Hematopoietic multipotent progenitor cell (in vitro differentiated cells): ENCODE data around the gene NEBL. TPM values are rescaled to one million over a fixed set of nuclear protein-coding genes. Genes with fewer than 3 reads are reported as not detected.
"Not testable (repeated sequence)": the region's sequence is repeated elsewhere in the genome, so short reads cannot be mapped to it uniquely, and the experiment has no call there.

Experiments
- DNase-seq, 3 donors: peaks; one replicate each; pipeline ENCODE4 v3.0.0-alpha.2; 2011 to 2015; ENCODE audit warnings: low read depth in 2 of 3, low spot score in 2 of 3
- total RNA-seq: library from RNA; depleted of rRNA; stranded (reverse); fragments of >200 nt; gene quantifications from one replicate; pipeline ENCODE4 v1.2.3, GENCODE V29; 2012

NEBL gene, protein sequence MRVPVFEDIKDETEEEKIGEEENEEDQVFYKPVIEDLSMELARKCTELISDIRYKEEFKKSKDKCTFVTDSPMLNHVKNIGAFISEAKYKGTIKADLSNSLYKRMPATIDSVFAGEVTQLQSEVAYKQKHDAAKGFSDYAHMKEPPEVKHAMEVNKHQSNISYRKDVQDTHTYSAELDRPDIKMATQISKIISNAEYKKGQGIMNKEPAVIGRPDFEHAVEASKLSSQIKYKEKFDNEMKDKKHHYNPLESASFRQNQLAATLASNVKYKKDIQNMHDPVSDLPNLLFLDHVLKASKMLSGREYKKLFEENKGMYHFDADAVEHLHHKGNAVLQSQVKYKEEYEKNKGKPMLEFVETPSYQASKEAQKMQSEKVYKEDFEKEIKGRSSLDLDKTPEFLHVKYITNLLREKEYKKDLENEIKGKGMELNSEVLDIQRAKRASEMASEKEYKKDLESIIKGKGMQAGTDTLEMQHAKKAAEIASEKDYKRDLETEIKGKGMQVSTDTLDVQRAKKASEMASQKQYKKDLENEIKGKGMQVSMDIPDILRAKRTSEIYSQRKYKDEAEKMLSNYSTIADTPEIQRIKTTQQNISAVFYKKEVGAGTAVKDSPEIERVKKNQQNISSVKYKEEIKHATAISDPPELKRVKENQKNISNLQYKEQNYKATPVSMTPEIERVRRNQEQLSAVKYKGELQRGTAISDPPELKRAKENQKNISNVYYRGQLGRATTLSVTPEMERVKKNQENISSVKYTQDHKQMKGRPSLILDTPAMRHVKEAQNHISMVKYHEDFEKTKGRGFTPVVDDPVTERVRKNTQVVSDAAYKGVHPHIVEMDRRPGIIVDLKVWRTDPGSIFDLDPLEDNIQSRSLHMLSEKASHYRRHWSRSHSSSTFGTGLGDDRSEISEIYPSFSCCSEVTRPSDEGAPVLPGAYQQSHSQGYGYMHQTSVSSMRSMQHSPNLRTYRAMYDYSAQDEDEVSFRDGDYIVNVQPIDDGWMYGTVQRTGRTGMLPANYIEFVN
- 0.27 TPM for total RNA-seq

DNA sequence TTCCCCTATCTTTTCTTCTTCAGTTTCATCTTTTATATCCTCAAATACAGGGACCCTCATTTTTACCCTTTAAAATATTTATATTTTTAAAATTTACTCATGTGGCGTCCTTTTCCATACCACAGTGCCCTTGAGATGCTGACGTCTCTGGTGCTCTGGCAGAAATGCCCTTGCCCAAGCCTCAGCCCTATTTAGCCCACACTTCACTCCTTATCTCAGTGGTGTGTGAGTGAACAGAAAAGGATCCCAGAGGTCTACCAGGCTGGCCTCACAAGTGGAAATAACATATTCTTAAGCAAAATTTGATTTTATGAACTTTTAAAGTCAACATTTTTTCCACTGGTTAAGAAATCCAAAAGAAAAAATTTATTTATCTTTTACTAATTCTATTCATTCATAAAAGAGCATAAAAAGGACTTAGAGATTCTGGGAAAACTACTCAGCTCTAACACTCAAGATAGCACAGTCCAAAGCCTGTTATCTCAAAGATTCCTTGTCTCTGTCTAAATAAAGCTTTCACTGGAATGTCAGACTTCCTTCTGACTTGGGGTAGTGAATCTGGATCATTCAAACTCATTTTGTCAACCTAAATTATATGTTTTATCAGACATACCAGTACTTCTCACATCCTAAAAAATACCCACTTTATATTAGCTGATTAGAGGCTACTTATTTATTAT, at the start of gene NEBL:
Gene NEBL, minus strand, starts transcription at position 166 of the 680 bp plus-strand sequence. Its CDS starts 106 bp downstream, at position 60.
- DNase-seq, result no peak

- no peak for DNase-seq
Measured at GRCh38 chr10:20945546-20946332, 48.6 kb upstream of the NEBL start.

GRCh38 chr10:20944789-20945502, 47.8 kb upstream of the NEBL start:
- no peak for DNase-seq

- DNase-seq, result not testable (repeated sequence)
Measured at GRCh38 chr10:20939414-20939813, 42.3 kb upstream of the NEBL start.

DNA sequence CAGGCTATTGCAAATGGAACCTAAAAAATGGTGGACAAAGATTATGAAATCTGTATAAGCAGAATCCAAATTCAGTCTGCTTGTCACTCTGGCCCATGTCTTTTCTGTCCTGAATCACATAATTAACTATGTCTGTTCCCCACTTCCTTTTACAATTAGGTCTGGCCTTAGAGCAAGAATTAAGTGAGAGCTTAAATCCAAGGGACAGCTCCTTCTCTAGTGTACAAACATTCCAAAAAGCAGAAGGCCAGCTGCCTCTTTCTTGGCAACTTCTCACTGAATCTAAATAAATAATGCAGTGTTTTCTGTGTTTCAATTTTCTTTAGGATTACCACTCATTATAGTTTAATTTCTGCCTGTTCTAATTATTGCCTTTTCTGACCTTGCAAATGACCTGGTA, 39.3 kb upstream of the NEBL start:
- DNase-seq, result no peak

GRCh38 chr10:20935931-20936330, 38.8 kb upstream of the NEBL start:
- no peak for DNase-seq

GRCh38 chr10:20935301-20935700, 38.2 kb upstream of the NEBL start:
- DNase-seq, result no peak

- no peak for DNase-seq
Measured at GRCh38 chr10:20933705-20934104, 36.6 kb upstream of the NEBL start.

DNA sequence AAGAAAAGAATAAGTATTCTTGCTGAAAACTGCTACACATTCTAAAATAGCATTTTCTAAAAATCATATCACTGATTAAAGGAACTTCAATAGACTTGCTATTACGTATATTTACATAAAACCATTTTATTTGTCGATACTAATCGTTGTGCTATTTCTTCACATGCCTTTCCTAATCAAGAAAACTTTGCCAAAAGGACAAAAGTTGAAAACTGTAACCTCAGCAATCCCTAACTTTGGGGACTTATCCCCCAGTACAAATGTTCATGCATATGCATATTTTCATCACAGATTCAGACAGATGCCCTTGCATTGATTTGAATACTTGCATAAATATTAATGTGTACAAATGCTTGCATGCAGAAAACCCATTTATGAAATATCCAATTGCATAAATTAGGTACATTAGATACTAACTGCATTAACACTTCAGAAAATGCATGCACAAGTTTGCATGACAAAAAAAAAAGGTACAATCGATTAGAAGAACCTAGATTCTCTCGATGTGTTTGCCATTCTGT, 35.6 kb upstream of the NEBL start:
- no peak for DNase-seq

GRCh38 chr10:20931156-20931795, 34.2 kb upstream of the NEBL start:
- DNase-seq, result no peak

DNA sequence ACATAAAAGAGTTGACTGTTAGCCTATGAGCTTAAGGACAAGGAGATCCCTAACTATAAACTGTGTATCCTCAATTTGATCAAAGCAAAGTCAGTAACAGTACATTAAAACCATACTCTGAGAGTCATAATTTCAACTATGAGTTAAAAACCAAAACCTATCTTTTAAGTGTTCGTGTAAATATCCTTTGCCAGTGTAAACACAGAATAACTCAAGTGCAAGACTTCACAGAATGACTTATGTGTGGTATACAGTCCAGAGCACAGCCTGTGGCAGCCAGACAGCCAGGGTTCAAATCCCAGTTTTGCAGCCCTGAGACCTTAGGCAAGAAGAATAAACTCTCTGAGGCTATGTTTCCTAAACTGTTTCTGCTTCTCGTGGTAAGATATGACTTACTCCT, 30.3 kb upstream of the NEBL start:
- no peak for DNase-seq

DNA sequence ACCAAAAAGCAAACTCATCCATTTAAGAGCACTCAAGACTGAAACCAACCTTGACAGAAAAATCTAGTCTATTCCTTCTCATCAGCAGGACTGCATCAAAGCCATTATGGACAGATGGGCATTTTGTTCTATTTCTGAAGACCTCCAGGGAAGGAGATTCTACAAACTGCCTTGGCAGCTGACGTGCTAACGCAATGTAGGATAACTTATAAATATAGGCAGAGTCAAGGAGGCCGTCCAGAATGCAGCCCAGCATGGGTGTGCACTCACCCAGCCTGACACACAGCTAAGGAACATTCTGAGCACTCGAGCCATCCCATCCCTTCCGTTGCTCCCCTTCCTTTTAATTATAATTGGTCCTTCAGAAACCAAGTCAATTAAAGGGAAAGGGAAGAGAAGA, 25.3 kb upstream of the NEBL start:
- DNase-seq, result no peak

GRCh38 chr10:20922033-20922432, 24.9 kb upstream of the NEBL start:
- DNase-seq, result no peak

DNA sequence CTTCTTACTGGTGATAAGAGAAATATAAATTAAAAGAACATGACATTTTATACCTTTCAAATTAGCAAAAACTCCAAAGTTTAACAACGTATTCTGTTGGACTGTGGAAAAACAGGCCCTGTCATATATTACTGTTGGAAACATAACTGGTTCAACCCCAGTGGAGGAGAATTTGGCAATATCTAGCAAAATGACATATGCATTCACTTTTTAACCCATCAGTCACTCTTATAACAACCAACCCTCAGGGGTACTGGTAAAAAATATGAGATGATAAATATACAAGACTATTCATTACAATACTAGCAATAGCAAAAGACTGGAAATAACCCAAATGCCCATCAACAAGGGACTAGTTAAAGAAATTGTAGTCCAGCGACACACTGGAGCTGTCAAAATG, 22.9 kb upstream of the NEBL start:
- no peak for DNase-seq

DNA sequence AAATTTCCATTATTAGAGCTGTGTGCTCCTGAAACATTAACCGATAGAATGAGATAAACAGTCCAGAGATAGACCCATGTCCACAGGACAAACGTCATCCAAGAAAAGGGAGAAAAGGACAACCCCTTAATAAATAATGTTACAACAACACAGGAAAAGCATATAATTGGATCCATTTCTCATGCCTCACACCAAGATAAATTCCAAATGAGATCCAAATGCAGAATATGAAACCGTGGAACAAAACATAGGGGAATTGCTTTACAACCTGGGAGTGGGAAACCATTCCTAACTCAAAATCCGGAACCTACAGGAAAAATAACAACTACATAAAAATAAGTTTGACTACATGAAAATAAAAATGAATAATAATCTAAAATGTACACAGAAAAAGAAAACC, 22.4 kb upstream of the NEBL start:
- DNase-seq, result no peak

GRCh38 chr10:20916976-20917375, 19.9 kb upstream of the NEBL start:
- DNase-seq, result no peak

- no peak for DNase-seq
Measured at GRCh38 chr10:20912969-20913368, 15.9 kb upstream of the NEBL start.

- DNase-seq, result no peak
Measured at GRCh38 chr10:20911626-20912025, 14.5 kb upstream of the NEBL start.

- DNase-seq, result no peak
Measured at GRCh38 chr10:20909801-20910200, 12.7 kb upstream of the NEBL start.
